ENCODE data around the gene ACTL9.

GRCh38 chr19:8682931-8683330 lies 15.7 kb downstream of the ACTL9 start:
- TF ChIP-seq, protein P1, sequence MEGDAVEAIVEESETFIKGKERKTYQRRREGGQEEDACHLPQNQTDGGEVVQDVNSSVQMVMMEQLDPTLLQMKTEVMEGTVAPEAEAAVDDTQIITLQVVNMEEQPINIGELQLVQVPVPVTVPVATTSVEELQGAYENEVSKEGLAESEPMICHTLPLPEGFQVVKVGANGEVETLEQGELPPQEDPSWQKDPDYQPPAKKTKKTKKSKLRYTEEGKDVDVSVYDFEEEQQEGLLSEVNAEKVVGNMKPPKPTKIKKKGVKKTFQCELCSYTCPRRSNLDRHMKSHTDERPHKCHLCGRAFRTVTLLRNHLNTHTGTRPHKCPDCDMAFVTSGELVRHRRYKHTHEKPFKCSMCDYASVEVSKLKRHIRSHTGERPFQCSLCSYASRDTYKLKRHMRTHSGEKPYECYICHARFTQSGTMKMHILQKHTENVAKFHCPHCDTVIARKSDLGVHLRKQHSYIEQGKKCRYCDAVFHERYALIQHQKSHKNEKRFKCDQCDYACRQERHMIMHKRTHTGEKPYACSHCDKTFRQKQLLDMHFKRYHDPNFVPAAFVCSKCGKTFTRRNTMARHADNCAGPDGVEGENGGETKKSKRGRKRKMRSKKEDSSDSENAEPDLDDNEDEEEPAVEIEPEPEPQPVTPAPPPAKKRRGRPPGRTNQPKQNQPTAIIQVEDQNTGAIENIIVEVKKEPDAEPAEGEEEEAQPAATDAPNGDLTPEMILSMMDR (IDR thresholded peaks at IDR 0.05): no peak
- TF ChIP-seq POLR2A (IDR thresholded peaks at IDR 0.05) (no peak), POLR2AphosphoS5 (IDR thresholded peaks at IDR 0.05) (no peak)
